Right lung (tissue), 5 donors: Measurements from ENCODE around the gene GFI1B. TPM values are rescaled to one million over a fixed set of nuclear protein-coding genes. Genes with fewer than 3 reads are reported as not detected.
"Not testable (repeated sequence)": the region's sequence is repeated elsewhere in the genome, so short reads cannot be mapped to it uniquely, and the experiment has no call there.

Experiments used
- DNase-seq, 2 donors: peaks; one replicate each; pipeline ENCODE4 v3.0.0-alpha.2; 2013
- polyA plus RNA-seq, 5 donors: library from polyadenylated mRNA; unstranded; fragments of 120-200 nt; gene quantifications; one replicate each; pipeline versions ENCODE4 v1.2.1 to v1.2.3, GENCODE V29; 2013; ENCODE audit warnings: inconsistent platforms in 1 of 5, low replicate concordance in 1 of 5; ENCODE audit not compliant: insufficient read length in 5 of 5, insufficient read depth in 1 of 5

GFI1B gene
- polyA plus RNA-seq, 5 donors: 0.70 to 1.6 (median 1.3) TPM

GRCh38 chr9:132990781-132991180, 12.3 kb downstream of the GFI1B start:
- DNase-seq: no peak

DNA sequence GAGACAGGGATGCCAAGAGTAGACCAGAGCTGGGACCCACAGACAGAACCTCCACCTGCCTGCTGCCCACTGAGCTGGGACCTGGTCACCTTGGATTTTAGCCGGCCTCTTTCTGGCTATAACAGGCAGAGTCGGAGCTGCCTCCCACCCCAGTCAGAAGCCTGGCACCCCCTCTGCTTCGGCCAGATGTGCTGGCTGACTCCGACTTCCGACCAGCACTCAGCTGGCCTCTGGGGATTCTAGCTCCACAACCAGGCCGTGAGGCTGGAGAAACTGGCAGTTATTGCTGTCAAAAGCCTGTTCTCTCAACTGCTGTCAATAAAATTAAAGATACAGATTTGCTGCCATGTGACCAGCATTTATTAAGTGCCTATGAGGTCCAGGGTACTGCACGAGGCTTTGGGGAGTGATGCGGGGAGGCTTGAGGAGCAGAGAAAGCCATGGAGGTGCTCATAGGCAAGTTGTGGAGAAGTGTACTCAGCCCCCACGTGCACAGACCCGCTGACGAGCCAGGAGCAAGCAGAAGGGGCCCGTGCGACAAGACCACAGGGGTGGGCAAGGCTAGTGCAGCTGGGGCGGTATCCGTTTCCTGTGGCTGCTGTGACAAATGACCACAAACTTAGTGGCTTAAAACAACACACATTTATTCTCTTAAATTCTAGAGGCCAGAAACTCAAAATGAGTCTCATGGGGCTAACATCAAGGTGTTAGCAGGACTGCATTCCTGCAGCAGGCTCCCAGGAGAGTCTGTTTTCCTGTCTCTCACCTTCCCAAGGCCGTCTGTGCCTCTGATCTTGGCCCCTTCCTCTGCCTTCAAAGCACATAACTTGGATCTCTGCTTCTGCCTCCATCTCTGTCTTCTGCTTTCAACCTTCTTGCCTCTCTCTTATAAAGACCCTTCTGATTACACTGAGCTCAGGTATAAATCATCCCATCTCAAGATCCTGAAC, 13.1 kb downstream of the GFI1B start:
- no peak for DNase-seq

- DNase-seq: no peak
Observed at GRCh38 chr9:132993511-132993939, 15.0 kb downstream of the GFI1B start.

- DNase-seq: no peak
Observed at GRCh38 chr9:132994410-132995120, 16.1 kb downstream of the GFI1B start.

DNA sequence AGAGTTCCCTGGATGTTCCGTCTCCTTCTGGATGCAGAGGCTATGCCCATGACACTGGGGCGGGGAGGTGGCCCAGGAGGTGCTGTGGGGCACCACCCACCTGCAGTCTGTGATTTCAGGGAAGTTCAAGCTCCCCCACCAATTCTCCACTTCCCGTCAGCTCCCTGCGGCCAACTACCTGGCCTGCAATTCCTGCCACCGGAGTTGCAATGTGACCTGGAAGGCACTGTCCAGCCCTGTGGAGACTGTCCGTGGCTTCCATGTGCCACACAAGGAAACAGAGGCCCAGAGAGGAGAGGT, 16.6 kb downstream of the GFI1B start:
- DNase-seq: no peak

DNA sequence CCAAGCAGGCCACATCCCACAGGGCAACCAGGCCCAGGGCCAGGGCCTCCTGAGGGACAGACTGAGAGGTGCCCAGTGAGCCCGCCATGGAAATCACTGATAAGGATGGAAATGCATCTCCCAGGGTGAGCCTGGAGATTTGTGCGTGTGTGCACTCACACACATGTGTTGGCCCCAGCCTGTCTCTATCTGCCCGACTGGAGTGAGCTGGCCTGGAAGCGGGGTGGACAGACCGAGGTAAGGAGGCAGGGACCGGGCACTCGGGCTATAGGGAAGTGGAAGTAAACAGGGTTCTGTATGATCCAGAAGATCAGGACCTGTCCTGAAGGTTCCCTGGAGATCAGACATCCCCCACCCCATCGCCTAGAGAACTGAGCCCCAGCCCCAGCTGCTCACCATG, 17.4 kb downstream of the GFI1B start:
- no peak for DNase-seq

DNA sequence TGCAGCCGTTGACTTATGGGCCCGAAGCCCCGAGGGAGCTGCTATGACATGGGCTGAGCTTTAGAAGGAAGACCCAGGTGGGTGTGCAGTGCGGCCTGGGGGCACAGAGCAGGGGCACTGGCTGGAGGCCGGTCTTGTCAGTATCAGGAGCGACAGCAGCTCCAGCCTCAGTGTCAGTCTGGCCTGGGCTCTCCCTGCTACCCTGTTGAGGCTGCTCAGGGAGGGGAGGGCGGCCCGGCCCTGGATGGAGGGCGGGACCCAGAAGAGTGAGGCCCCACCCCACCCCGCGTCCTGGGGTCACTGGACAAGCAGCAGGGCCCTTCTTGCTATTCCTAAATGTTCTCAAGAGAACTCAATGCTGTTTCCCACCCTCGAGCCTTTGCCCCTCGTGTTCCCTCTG, 18.0 kb downstream of the GFI1B start:
- DNase-seq: no peak

DNA sequence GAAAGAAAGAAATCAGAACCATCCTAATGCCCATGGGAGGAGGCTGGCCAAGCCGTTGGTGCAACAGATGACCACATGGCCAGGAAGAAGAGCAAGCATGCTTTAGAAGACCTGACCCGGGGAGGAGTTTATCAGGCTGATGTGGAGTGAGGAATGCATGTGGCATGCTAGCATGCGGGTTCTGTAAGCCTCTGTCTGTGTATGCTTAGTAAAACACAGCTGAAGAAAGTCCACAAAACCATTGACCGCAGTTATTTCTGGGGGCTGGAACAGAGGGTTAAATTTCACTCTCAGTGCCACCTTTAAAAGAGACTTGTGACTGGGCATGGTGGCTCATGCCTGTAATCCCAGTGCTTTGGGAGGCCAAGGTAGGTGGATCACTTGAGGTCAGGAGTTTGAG, 19.1 kb downstream of the GFI1B start:
- no peak for DNase-seq

DNA sequence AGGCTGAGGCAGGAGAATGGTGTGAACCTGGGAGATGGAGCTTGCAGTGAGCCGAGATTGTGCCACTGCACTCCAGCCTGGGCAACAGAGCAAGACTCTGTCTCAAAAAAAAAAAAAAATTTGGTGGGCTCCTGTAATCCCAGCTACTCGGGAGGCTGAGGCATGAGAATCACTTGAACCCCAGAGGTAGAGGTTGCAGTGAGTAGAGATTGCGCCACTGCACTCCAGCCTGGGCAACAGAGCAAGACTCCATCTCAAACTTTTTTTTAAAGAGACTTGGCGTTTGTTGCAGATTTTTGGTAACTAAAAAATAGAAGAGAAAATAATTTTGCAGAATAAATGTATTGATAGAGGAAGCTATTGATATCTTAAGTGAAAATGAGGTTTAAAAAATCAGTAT, 19.7 kb downstream of the GFI1B start:
- DNase-seq: not testable (repeated sequence)

DNA sequence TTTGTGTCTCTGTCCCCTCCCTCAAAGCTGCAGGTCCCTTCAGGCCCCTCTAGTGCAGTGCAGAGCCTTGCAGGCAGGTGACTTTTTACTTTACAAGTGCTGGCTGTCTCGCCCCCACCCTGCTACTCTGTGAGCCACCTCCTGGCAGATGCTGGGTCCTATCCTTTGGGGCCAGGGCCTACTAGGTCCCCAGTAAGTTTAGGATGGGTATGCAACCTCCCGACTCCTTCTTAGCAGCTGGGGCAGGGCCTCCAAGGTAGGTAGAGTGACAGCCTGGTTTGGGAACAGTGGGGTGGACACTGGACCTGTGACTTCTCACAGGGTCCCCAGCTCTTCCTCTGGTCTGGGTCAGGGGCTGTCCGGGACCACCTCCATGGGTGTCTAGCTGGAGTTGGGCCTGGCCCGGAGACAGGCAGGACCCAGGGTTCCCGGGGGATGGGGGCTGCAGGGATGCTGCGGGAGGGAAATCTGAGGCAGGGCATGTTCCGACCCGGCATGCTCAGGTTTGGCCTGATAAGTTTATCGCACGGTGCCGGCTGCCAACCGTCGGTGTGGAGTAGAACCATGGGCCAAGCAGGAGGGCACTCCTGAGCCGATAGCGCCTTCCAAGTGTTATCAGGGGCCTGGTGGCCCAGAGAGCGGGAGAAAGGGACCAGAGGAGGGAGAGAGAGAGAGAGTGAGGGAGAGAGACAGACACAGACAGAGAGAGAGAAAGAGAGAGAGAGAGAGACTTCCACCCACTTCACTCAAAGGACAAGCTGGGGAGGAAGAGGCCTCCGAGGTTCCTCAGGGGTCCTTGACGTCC, 20.5 kb downstream of the GFI1B start:
- DNase-seq: no peak

DNA sequence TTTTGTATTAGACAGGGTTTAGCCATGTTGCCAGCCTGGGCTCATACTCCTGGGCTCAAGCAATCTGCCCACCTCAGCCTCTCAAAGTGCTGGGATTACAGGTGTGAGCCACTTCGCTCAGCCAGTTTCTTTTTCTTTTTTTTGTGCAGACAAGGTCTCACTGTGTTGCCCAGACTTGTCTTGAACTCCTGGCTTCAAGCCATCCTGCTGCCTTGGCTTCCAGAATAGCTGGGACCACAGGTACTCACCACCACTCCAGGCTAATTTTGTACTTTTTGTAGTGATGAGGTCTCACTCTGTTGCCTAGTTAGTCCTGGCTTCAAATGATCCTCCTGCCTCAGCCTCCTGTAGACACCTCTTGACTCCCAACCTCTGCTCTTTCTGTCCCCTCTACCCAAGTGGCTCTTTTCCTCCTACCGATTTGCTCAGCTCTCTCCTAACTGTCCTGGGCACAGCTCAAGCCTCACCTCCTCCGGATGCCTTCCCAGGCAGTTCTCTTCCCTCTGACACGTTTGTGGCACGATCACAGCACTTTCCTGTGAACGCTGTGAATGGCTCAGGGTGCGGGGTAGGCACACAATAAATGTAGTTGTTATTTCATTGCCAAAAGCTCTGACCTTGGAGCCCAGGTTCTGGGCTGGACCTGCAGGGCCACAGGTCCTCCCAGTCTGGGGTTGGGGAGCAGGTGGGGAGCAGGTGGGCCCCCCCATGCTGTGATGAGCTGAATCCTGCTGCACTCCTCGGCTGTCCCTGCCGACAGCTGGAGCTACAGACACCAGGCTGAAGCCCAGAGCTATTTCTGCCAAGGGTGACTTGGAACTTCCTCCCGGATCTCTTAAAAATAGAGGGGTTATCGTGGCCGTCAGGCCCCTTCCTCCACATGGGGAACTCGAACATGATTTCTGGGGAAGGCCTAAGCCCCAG, 23.9 kb downstream of the GFI1B start:
- no peak for DNase-seq

- DNase-seq: no peak
Observed at GRCh38 chr9:133003071-133003461, 24.6 kb downstream of the GFI1B start.

DNA sequence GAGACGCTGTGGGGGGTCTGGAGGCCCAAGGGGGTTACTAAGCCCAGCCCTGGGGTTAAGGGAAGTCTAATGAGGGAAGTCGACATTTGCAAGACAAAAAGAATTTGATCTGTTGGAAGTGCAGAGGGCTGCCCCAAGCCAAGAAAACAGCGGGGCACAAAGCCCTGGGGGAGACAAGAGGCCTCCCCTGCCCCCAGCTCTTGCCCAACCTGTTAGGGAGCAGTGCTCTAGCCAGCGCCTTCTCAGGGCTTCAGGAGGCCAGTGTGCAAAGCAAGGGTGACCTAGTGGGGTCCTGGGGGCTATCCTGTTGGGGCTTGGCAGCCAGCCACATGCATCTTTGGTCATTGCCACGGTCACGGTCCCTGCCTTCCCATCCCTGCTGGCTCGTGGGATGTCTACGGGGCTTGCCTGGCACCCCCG, 25.2 kb downstream of the GFI1B start:
- DNase-seq: no peak

DNA sequence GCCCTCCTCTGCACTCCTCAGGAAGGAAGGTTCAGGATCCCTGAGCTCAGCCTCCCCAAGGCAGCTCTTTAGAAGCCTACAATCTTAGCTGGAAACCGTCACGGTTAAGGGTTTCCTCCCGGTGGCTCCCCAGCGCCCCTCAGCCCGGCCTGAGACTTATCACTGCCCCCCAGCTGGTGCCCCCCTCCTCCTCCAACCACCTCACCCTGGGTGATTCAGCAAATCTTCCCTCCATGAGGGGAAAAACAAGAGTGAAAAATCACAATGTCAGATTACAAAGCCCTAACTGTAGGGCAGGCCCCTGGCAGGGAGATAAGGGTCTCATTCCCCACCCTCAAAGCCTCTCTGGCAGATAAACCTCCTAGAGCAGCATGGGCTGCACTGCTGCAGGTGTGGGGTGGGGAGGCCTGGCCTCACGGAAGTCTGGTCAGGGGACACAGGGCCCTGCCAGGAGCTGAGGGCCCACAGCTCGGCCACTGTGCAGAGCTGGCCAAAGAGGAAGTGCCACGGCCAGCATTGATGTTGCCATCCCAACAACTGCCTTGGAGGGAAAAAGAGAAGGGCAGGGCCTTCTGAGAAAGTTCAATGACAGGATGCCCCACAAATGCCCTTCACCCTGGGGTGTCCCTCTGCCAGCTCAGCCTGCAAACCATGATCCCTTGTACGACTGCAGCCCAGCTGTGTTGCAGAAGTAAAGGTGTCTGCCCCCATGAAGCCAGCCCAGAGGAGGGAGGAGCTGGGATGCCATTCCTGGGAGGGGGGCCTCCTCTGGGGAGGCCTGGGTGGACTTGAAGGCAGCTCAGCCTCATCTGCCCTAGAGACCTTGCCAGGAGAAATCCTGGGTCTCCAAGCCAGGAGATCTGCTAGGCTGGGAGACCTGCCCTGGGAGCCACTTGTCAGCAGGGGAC, 25.9 kb downstream of the GFI1B start:
- DNase-seq: no peak

GRCh38 chr9:133004999-133005760, 26.7 kb downstream of the GFI1B start:
- DNase-seq: no peak

- DNase-seq: no peak
Observed at GRCh38 chr9:133005957-133006356, 27.5 kb downstream of the GFI1B start.

- no peak for DNase-seq
Observed at GRCh38 chr9:133006731-133007352, 28.3 kb downstream of the GFI1B start.

- DNase-seq: no peak
Observed at GRCh38 chr9:133008406-133008805, 29.9 kb downstream of the GFI1B start.

DNA sequence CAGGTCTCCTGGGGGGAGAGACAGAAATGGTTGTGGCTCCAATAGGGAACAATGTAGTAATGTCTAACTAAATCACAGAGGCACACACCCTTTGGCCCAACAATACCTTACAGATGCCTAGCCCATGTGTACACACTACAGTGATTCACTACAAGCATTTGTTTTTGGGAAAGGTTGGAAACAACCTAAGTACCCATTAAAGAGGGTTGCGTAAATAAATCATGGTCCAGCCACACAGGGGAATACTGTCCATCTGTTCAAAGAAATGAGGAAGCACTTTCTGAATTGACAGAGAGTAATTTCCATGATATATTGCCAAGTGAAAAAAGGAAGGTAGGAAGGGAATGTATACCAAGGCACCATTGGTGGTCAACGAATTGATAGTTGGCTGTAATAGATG, 30.3 kb downstream of the GFI1B start:
- no peak for DNase-seq
